ENCODE results near the gene SKIL. TPM values are rescaled to one million over a fixed set of nuclear protein-coding genes. Genes with fewer than 3 reads are reported as not detected.

Gene SKIL, protein sequence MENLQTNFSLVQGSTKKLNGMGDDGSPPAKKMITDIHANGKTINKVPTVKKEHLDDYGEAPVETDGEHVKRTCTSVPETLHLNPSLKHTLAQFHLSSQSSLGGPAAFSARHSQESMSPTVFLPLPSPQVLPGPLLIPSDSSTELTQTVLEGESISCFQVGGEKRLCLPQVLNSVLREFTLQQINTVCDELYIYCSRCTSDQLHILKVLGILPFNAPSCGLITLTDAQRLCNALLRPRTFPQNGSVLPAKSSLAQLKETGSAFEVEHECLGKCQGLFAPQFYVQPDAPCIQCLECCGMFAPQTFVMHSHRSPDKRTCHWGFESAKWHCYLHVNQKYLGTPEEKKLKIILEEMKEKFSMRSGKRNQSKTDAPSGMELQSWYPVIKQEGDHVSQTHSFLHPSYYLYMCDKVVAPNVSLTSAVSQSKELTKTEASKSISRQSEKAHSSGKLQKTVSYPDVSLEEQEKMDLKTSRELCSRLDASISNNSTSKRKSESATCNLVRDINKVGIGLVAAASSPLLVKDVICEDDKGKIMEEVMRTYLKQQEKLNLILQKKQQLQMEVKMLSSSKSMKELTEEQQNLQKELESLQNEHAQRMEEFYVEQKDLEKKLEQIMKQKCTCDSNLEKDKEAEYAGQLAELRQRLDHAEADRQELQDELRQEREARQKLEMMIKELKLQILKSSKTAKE
- 10 to 100 TPM; 20.9 to 22.7 TPM for total RNA-seq

DNA sequence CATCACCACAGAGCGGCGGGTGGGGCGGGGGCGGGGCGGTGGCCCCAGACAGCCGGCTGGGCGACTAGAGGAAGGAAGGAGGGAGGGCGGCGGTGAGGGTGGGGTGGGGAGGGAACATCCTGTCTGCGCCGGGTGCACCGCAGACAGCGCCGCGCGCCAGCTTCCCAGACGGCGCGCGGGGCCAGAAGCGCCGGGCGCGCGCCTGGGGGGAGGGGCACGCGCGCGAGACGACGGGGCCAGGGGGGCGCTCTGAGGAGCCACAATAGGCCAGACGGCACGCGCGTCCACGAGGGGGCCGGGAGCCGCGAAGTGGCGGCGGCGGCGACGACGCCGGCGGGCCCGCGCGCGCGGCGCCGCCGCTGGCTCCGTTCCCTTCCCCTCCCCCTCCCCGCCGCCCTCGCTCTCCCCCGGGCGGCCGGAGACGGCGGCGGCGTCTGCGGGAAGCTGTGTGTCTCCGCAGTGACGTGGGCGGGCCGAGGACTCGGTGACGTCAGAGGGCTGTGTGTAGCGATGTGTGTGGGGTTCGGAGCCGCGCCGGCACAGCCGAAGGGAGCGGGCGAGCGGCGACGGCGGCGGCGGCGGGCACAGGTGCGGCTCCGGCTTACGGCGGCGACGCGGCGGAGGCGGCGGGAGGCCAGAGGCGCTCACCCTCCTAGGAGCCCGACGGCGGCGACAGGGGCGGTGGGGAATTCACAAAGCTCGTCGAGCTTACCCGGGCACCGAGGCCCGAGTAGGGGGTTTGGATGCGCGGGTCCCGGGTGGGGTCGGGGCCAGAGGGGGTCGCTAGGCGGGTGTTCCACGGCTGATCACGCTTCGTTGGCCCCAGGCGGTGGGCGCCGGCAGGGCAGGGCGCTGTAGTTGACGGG is at the start of gene SKIL:
Gene SKIL, plus strand, starts transcription at position 540 of the 866 bp plus-strand sequence. CDS start 2,617 bp downstream, outside the sequence.
- ChIA-PET CTCF (interaction anchor here (1.0 to 1.3 kb wide), 2 partner anchors 57 to 175 kb away, joined by 3 to 5 read pairs; partner anchors contain the start of gene PHC3), POLR2A (interaction anchor here (1.1 to 3.2 kb wide), 8 partner anchors 29 to 512 kb away, joined by 3 to 15 read pairs (median 4); partner anchors contain the start of genes PHC3, PRKCI and RPL22L1)
- Mint-ChIP-seq H3K4me3 (peak within 1 kb of the TSS; percentile 77), H3K27ac (peak within 1 kb of the TSS; percentile 94), H3K27me3 (no peaks in the 10 kb centered on the region), H3K9me3 (no peaks in the 10 kb centered on the region), H3K4me1 (ENCODE audit: low read depth) (peaks cover 42% of the 10 kb centered on the region), H3K36me3 (peaks cover 19% of the 10 kb centered on the region)
- intact Hi-C loops (cut with micrococcal nuclease) = loop anchor here (1.0 to 5.0 kb wide), 9 partner anchors 45 to 594 kb away; partner anchors contain the start of genes LRRC34, LRRIQ4, PHC3 and PRKCI
- DNase-seq = peak; percentile 96

DNA sequence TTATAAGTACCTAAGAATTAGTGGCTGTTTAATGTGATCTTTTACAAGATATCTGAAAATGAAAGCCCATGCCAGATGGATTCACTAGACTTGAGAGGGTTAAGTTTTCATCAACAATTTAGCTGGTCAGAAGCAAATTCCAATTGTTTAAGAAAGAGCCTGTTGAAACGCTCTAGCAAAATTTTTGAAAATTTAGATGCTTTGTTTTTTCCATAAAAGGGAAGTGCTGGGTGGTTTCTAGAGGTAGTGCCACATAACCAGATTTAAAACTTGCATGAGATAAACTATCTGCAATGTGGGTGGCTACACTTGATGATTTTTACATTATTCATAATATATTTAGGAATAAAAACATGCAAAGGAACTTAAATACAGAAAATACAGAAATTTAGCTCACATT is 48.5 kb upstream of the SKIL start:
- intact Hi-C loops (cut with micrococcal nuclease) = no loop called here

DNA sequence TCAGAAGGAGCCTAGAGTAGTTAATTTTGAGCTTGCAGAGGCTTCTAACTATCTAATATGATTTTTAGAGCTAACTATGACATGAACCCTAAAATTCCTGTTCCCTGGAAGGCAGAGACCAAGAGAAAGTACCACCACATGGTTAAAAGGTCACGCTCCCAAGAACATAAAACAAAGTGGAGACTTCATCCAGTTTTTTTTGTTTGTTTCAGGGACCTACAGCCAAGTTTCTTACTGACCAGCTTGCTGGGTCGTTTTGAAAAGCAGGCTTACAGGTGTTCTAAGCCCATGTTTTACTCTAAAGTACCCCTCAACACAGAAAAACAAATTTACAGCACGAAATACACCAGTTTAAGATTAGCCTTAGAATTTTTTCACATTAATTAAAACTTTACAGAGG is 39.6 kb upstream of the SKIL start:
- POLR2A ChIA-PET = no interaction called here
- CTCF ChIA-PET = interaction anchor here (0.6 kb wide), 1 partner anchor 1035 kb away, joined by 3 read pairs; no protein-coding TSS in a partner anchor
- Mint-ChIP-seq H3K4me3 (no peak overlapping the region), H3K36me3 (no peaks in the 10 kb centered on the region), H3K27ac (no peak overlapping the region), H3K27me3 (no peaks in the 10 kb centered on the region), H3K4me1 (ENCODE audit: low read depth) (no peaks in the 10 kb centered on the region), H3K9me3 (no peaks in the 10 kb centered on the region)
- no peak for DNase-seq
- intact Hi-C loops (cut with micrococcal nuclease) = no loop called here

More for the DNA sequence above, 48.5 kb upstream of the SKIL start:
- CTCF ChIA-PET = interaction anchor here (0.7 to 1.5 kb wide), 3 partner anchors 102 to 502 kb away, joined by 3 to 5 read pairs (median 3); no protein-coding TSS in a partner anchor
- no peaks in the 10 kb centered on the region for H3K4me1 Mint-ChIP-seq (ENCODE audit: low read depth)
- H3K9me3 Mint-ChIP-seq = no peaks in the 10 kb centered on the region
- no peak for DNase-seq
- no peak overlapping the region for H3K4me3 Mint-ChIP-seq
- H3K27ac Mint-ChIP-seq = no peak overlapping the region
- POLR2A ChIA-PET = no interaction called here
- no peaks in the 10 kb centered on the region for H3K36me3 Mint-ChIP-seq
- H3K27me3 Mint-ChIP-seq = no peaks in the 10 kb centered on the region

DNA sequence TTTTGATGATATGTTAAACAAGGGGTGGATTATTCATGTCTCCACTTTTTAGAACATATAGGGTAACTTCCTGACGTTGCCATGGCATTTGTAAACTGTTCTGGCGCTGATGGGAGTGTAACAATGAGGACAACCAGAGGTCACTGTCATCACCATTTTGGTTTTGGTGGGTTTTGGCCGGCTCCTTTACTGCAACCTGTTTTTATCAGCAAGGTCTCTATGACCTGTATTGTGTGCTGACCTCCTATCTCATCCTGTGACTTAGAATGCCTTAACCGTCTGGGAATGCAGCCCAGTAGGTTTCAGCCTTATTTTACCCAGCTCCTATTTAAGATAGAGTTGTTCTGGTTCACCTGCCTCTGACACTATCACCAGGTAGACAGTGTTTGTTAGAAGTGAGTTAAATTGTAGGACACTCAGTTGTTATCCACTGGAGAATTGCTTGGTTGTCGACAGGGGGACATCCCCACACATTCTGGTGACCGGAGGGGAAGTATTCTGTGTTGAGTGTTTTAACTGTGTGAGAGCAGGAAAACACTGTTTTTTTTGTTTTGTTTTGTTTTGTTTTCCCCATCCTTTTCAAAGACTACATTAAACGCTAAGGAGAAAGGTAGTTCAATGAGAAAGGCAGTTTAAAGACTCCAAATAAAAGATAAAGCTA is 36.9 kb upstream of the SKIL start:
- no peaks in the 10 kb centered on the region for H3K36me3 Mint-ChIP-seq
- intact Hi-C loops (cut with micrococcal nuclease) = no loop called here
- CTCF ChIA-PET = no interaction called here
- H3K27me3 Mint-ChIP-seq = no peaks in the 10 kb centered on the region
- no peaks in the 10 kb centered on the region for H3K9me3 Mint-ChIP-seq
- POLR2A ChIA-PET = no interaction called here
- DNase-seq = no peak
- no peak overlapping the region for H3K27ac Mint-ChIP-seq
- no peak overlapping the region for H3K4me3 Mint-ChIP-seq
- no peaks in the 10 kb centered on the region for H3K4me1 Mint-ChIP-seq (ENCODE audit: low read depth)

DNA sequence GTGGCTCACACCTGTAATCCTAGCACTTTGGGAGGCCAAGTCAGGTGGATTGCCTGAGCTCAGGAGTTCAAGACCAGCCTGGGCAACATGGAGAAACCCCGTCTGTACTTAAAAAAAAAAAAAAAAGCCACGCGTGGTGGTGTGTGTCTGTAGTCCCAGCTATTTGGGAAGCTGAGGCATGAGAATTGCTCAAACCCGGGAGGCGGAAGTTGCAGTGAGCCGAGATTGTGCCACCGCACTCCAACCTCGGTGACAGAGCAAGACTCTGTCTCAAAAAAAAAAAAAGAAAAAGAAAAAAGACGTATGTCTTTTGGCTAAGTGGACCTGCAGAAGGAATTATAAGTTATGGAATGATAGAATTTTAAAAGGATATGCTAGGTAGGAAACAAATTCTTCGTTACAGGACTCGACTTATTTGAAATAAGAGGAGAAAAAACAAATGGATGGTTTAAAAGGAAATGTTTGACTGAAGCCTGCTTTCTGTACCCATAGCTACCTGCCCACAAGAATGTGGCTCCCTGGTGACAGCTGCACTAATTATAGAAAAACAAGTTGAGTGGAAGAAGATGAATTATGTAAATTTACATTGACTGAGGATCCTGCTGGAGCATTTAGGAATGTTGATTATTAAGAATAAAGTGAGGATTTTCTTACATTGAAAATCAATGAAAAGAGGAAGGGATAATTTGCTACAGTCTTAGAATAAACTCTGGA is 36.0 kb upstream of the SKIL start:
- no peaks in the 10 kb centered on the region for H3K4me1 Mint-ChIP-seq (ENCODE audit: low read depth)
- CTCF ChIA-PET = no interaction called here
- no peak overlapping the region for H3K4me3 Mint-ChIP-seq
- no peak overlapping the region for H3K27ac Mint-ChIP-seq
- H3K27me3 Mint-ChIP-seq = no peaks in the 10 kb centered on the region
- no peaks in the 10 kb centered on the region for H3K9me3 Mint-ChIP-seq
- no peaks in the 10 kb centered on the region for H3K36me3 Mint-ChIP-seq
- POLR2A ChIA-PET = no interaction called here
- DNase-seq = no peak
- intact Hi-C loops (cut with micrococcal nuclease) = no loop called here

DNA sequence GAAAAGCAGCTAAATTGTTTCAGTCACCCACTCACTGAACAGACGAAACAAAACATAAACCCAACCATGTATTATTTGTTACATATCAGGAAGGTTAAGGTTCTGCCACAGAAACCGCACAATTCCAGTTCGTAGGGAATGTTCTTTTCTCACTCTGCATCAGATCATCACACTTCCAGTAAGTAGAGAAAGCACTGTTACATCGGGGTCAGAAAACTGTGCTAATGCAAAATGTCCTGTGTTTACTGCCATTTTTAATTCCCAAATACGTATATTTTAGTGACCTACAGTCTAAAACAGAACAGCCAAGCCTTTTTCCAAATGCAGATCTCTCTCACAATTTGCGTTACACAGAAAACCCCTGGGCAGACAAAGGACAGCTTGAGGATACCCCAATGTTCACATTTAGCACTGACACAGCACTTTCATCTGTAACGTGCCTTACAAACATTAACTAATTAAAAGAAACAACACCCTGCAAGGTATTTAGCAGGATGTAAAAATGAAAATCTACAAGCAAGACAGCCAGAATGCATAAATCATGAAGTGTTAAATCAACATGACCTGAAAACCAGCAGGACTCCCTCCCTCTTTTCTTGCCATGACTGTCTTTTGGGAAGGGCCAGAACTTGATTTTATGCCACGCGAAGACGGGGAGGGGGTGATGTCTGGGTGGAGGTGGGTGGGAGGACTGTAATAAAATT is 34.8 kb upstream of the SKIL start:
- Mint-ChIP-seq H3K4me3 (no peak overlapping the region), H3K36me3 (no peaks in the 10 kb centered on the region), H3K27me3 (no peaks in the 10 kb centered on the region), H3K9me3 (no peaks in the 10 kb centered on the region), H3K27ac (no peak overlapping the region), H3K4me1 (ENCODE audit: low read depth) (no peaks in the 10 kb centered on the region)
- ChIA-PET POLR2A (no interaction called here), CTCF (no interaction called here)
- intact Hi-C loops (cut with micrococcal nuclease) = no loop called here
- no peak for DNase-seq

DNA sequence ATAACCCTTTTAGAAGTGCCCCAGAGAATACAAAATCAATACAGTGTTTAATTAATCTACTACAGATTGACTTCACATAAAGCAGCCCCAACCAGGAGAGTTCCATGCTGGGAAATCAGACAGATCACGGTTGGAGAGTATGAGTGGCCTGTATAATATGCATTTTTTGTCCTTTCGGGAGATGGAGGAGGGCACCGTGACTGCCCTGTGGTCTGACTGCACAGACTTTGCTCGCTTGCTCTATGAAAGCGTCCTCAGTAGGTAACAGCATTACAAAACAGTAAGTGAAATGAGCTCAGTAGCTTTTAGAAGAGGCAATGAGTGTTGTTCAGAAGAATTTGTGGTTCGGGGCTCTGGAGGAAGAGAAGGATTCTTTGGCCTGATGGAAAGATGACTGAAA is 34.2 kb upstream of the SKIL start:
- H3K27ac Mint-ChIP-seq = no peak overlapping the region
- intact Hi-C loops (cut with micrococcal nuclease) = no loop called here
- ChIA-PET CTCF (interaction anchor here (1.5 kb wide), 1 partner anchor 90 kb away, joined by 3 read pairs; no protein-coding TSS in a partner anchor), POLR2A (no interaction called here)
- no peaks in the 10 kb centered on the region for H3K4me1 Mint-ChIP-seq (ENCODE audit: low read depth)
- peaks cover 4% of the 10 kb centered on the region for H3K9me3 Mint-ChIP-seq
- H3K4me3 Mint-ChIP-seq = no peak overlapping the region
- H3K27me3 Mint-ChIP-seq = no peaks in the 10 kb centered on the region
- DNase-seq = no peak
- H3K36me3 Mint-ChIP-seq = no peaks in the 10 kb centered on the region

DNA sequence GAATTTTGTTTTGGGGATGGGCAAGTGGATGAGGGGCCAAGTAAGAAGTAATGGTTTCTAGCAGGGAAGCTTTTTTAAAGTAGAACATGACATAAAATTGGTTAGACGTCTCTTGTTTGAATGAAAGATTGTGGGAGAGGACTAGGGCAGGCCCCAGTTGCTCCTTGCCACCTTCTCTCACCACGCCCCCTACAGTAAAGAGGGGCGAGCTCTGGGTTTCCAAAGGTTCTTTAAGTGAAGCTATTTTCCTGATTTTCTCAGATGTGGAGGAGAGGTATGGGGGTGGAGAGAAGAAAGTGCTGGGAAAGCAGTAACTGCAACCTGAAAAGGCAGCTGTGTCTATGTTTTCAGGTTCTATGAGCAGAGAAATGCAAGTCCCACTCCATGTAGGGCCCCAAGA is 32.6 kb upstream of the SKIL start:
- H3K9me3 Mint-ChIP-seq = peaks cover 4% of the 10 kb centered on the region
- no peak for DNase-seq
- CTCF ChIA-PET = interaction anchor here (1.5 kb wide), 1 partner anchor 89 kb away, joined by 3 read pairs; no protein-coding TSS in a partner anchor
- no peaks in the 10 kb centered on the region for H3K36me3 Mint-ChIP-seq
- POLR2A ChIA-PET = no interaction called here
- no peaks in the 10 kb centered on the region for H3K27me3 Mint-ChIP-seq
- H3K27ac Mint-ChIP-seq = no peak overlapping the region
- H3K4me3 Mint-ChIP-seq = no peak overlapping the region
- H3K4me1 Mint-ChIP-seq (ENCODE audit: low read depth) = no peaks in the 10 kb centered on the region
- intact Hi-C loops (cut with micrococcal nuclease) = no loop called here

DNA sequence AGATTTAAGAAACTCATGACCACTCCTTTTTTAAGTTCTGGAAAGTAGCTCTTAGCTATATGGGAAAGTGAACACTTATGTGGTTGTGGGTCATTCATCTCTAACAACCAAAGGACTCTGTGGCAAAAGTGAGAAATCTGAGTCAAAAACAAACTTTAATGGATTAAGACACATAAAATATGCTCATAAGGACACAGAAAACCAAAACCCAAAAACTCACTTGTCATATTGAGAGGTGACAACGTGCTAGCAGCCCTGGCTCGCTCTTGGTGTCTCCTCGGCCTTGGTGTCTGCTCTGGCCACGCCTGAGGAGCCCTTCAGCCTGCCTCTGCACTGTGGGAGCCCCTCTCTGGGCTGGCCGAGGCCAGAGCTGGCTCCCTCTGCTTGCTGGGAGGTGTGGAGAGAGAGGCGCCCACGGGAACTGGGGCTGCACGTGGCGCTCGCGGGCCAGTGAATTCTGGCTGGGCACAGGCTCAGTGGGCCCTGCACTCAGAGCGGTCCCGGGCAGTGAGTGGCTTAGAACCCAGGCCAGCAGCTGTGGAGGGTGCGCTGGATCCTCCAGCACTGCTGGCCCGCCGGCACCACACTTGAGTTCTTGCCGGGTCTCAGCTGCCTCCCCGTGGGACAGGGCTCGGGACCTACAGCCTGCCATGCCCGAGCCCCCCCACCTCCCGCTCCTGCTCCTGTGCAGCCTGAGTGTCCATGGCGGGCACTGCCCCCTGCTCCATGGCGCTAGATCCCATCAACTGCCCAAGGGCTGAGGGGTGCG is 30.3 kb upstream of the SKIL start:
- H3K27ac Mint-ChIP-seq = no peak overlapping the region
- CTCF ChIA-PET = interaction anchor here (2.0 kb wide), 1 partner anchor 86 kb away, joined by 6 read pairs; no protein-coding TSS in a partner anchor
- H3K4me3 Mint-ChIP-seq = no peak overlapping the region
- POLR2A ChIA-PET = interaction anchor here (2.2 kb wide), 1 partner anchor 30 kb away, joined by 6 read pairs; the partner anchor contains the start of gene SKIL
- H3K9me3 Mint-ChIP-seq = peaks cover 4% of the 10 kb centered on the region
- no peaks in the 10 kb centered on the region for H3K36me3 Mint-ChIP-seq
- no peaks in the 10 kb centered on the region for H3K27me3 Mint-ChIP-seq
- intact Hi-C loops (cut with micrococcal nuclease) = no loop called here
- DNase-seq = no peak
- no peaks in the 10 kb centered on the region for H3K4me1 Mint-ChIP-seq (ENCODE audit: low read depth)
